ENCODE results near the gene EFL1. TPM values are rescaled to one million over a fixed set of nuclear protein-coding genes. Genes with fewer than 3 reads are reported as not detected.

The EFL1 gene
- total RNA-seq, 2 donors from 2014 or later: 22.7 to 29.3 TPM

DNA sequence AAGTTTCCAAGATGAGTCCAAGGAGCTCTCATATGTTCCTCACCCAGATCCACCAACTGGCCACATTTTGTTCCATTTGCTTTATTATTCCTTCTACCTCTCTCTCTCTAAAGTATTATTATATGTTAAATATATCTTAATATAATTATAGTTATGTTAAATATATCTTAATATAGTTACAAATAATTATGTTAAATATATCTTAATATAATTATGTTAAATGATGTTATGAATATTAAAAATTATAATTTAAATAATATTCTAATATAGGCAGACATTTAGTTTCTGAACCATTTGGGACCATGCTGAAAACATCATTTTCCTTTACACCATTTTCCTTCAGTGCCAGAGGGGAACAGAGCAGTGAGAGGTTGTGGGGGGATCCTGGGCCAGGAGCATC lies 166.7 kb downstream of the EFL1 start:
- intact Hi-C loops (cut with DNase I): no loop called here
- no peak for DNase-seq (ENCODE audit: low spot score)
- TF ChIP-seq POLR2A (IDR thresholded peaks at IDR 0.05): no peak
- no peak for TF ChIP-seq CTCF (IDR thresholded peaks at IDR 0.05)
- no peak for TF ChIP-seq POLR2AphosphoS5 (IDR thresholded peaks at IDR 0.05)
- H3K27ac ChIP-seq: no peak overlapping the region
- no peaks in the 10 kb centered on the region for H3K27me3 ChIP-seq (replicated peaks; ENCODE audit: insufficient read depth)
- H3K4me3 ChIP-seq: no peak overlapping the region
- no peaks in the 10 kb centered on the region for H3K36me3 ChIP-seq
- no peaks in the 10 kb centered on the region for H3K9me3 ChIP-seq
- H3K4me1 ChIP-seq (replicated peaks): no peaks in the 10 kb centered on the region

DNA sequence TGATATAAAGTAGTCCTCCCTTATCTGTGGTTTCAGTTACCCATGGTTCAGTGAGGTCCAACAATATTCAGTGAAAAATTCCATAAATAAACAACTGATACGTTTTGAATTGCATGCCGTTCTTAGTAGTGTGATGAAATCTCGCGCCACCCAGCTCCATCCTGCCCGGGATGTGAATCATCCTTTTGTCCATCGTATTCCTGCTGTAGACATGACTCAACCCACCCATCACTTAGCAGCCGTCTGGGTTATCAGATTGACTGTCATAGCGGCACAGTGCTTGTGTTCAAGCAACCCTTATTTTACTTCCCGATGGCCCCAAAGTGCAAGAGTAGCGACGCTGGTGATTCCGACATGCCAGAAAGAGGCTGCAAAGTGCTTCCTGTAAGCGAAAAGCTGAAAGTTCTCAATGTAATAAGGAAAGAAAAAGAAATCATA lies 168.7 kb downstream of the EFL1 start:
- TF ChIP-seq POLR2AphosphoS5 (IDR thresholded peaks at IDR 0.05) (no peak), POLR2A (IDR thresholded peaks at IDR 0.05) (no peak), CTCF (IDR thresholded peaks at IDR 0.05) (no peak)
- H3K36me3 ChIP-seq: no peaks in the 10 kb centered on the region
- H3K27me3 ChIP-seq (replicated peaks; ENCODE audit: insufficient read depth): no peaks in the 10 kb centered on the region
- no peaks in the 10 kb centered on the region for H3K9me3 ChIP-seq
- H3K4me1 ChIP-seq (replicated peaks): no peaks in the 10 kb centered on the region
- H3K27ac ChIP-seq: no peak overlapping the region
- DNase-seq (ENCODE audit: low spot score): no peak
- H3K4me3 ChIP-seq: no peak overlapping the region
- 73% methylated on average over 13 of the region's 13 CpGs for WGBS
- intact Hi-C loops (cut with DNase I): no loop called here

- Histone ChIP-seq H3K9me3 (no peaks in the 10 kb centered on the region), H3K27ac (no peak overlapping the region), H3K4me3 (no peak overlapping the region), H3K4me1 (replicated peaks) (no peaks in the 10 kb centered on the region), H3K27me3 (replicated peaks; ENCODE audit: insufficient read depth) (no peaks in the 10 kb centered on the region), H3K36me3 (no peaks in the 10 kb centered on the region)
- TF ChIP-seq POLR2AphosphoS5 (IDR thresholded peaks at IDR 0.05) (no peak), POLR2A (IDR thresholded peaks at IDR 0.05) (no peak), CTCF (IDR thresholded peaks at IDR 0.05) (no peak)
- 85% methylated on average over 5 of the region's 5 CpGs for WGBS
- intact Hi-C loops (cut with DNase I): no loop called here
- DNase-seq (ENCODE audit: low spot score): no peak
Measured at GRCh38 chr15:82093325-82093724, 169.2 kb downstream of the EFL1 start.

DNA sequence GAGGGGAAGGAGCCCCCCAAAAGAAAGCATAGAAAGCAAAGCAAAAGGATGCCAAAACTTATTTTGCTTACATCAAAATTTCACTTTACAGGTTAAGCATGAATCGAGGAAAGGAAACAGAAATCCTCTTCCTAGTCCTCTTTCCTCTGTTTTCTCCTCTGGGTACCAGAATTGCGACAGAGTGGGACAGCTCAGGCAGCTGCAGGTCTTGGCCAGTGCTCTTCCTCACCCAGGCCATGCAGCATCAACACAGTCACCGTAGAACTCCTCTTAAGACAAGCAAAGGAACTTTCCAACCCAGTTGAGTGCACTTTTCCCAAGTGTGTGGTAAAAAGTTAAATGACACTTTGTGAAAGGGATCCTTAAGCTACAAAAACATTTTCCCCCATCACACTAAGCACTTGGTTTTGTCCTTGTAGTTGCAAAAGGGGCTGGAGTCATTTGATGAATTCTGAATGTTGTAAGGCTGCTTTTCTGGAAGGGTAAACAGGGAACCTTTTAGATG lies 170.8 kb downstream of the EFL1 start:
- Histone ChIP-seq H3K27ac (no peak overlapping the region), H3K4me1 (replicated peaks) (no peaks in the 10 kb centered on the region), H3K9me3 (no peaks in the 10 kb centered on the region), H3K27me3 (replicated peaks; ENCODE audit: insufficient read depth) (no peaks in the 10 kb centered on the region), H3K36me3 (no peaks in the 10 kb centered on the region), H3K4me3 (no peak overlapping the region)
- TF ChIP-seq POLR2A (IDR thresholded peaks at IDR 0.05) (no peak), CTCF (IDR thresholded peaks at IDR 0.05) (no peak), POLR2AphosphoS5 (IDR thresholded peaks at IDR 0.05) (no peak)
- WGBS: 85% methylated on average over 3 of the region's 3 CpGs
- no peak for DNase-seq (ENCODE audit: low spot score)
- intact Hi-C loops (cut with DNase I): no loop called here

- intact Hi-C loops (cut with DNase I): no loop called here
- 90% methylated on average over 16 of the region's 16 CpGs for whole genome bisulfite sequencing
Measured at GRCh38 chr15:82086243-82086995, 176.1 kb downstream of the EFL1 start.

More at GRCh38 chr15:82086243-82086995, 176.1 kb downstream of the EFL1 start:
- Histone ChIP-seq H3K36me3 (no peaks in the 10 kb centered on the region), H3K9me3 (no peaks in the 10 kb centered on the region), H3K4me1 (replicated peaks) (no peaks in the 10 kb centered on the region), H3K4me3 (no peak overlapping the region), H3K27me3 (replicated peaks; ENCODE audit: insufficient read depth) (no peaks in the 10 kb centered on the region), H3K27ac (no peak overlapping the region)
- no peak for DNase-seq (ENCODE audit: low spot score)
- TF ChIP-seq CTCF (IDR thresholded peaks at IDR 0.05) (no peak), POLR2A (IDR thresholded peaks at IDR 0.05) (no peak), POLR2AphosphoS5 (IDR thresholded peaks at IDR 0.05) (no peak)
